GM21737 (cell line): ENCODE measurements around the gene ZNF43.
"Not testable (repeated sequence)": the region's sequence is repeated elsewhere in the genome, so short reads cannot be mapped to it uniquely, and the experiment has no call there.

Experiments used
- ATAC-seq: cut with Tn5 transposase; IDR thresholded peaks from one replicate; pipeline ENCODE4 v1.9.1; 2021; ENCODE audit warnings: mild to moderate bottlenecking, moderate library complexity; ENCODE audit not compliant: unreplicated experiment

ZNF43 gene

GRCh38 chr19:21835810-21836444 lies at the start of gene ZNF43:
Gene ZNF43, minus strand, starts transcription at chr19:21836182. Its CDS starts 144 bp downstream, at chr19:21836038.
- peak; percentile 97 for ATAC-seq

DNA sequence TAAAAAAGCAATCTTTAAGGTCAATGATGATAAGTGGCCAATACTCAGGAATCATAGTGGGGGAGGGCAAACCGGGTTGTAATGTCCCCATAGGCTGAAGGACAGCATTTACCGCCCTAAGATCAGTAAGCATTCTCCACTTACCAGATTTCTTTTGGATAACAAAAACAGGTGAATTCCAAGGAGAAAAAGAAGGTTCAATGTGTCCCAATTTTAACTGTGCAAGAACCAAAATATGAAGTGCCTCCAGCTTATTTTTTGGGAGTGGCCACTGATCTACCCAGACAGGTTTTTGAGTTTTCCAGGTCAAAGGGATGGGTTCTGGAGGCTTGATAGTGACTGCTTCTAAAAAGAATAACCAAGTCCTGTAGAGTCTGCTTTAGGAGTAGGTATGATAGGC lies 49.5 kb upstream of the ZNF43 start:
- not testable (repeated sequence) for ATAC-seq

- not testable (repeated sequence) for ATAC-seq
Measured at GRCh38 chr19:21884786-21885185, 48.8 kb upstream of the ZNF43 start.

DNA sequence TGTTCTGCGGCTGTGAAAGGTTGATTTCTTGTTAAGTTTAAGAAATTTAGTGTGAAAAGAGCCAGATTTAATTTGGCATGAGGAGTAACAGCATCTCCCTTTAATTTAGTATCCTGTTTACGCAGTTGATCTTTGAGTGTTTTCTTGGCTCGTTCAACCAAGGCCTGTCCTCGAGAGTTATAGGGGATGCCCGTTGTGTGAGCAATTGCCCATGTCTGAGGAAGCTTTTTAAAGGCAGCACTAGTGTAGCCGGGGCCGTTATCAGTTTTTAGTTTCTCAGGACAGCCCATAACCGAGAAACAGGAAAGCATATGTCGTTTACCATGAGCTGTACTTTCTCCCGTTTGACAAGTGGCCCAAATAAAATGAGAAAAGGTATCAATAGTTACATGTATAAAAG lies 47.5 kb upstream of the ZNF43 start:
- ATAC-seq, result no peak

- ATAC-seq, result not testable (repeated sequence)
Measured at GRCh38 chr19:21880761-21881160, 44.8 kb upstream of the ZNF43 start.

DNA sequence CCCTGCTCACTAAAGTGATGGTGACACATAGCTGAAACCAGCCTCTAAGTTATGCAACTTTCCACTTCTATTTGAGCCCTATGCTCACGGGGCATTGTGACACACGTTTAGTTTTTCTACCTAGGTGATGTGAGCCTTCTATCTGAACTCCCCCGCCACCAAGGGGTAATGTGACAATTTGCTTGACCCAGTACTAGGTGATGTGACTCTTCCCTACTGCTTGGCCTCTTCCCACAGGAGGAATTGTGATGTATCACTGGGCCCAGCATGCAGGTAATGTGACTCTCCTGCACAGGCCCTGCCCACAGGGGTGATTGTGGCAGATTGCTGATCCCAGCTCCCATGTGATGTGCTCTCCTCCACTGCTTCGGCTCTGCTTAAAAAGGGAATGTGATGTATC lies 42.7 kb upstream of the ZNF43 start:
- ATAC-seq, result no peak

DNA sequence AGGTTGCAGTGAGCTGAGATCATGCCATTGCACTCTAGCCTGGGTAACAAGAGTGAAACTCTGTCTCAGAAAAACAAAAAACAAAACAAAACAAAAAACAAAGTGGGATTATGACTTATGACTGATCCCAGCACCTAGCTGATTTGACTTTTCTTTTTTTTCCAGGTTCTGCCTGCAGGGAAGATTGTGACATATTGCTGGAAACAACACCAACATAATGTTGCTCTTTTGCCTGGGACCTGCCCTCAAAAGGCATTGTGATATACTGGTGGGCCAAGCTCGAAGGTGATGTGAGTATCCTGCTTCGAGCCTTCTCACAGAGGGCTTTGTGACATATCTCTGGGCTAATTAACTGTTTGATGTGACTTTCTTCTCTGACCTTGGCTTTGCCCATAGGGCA lies 42.0 kb upstream of the ZNF43 start:
- no peak for ATAC-seq

- ATAC-seq, result not testable (repeated sequence)
Measured at GRCh38 chr19:21876608-21877007, 40.6 kb upstream of the ZNF43 start.

DNA sequence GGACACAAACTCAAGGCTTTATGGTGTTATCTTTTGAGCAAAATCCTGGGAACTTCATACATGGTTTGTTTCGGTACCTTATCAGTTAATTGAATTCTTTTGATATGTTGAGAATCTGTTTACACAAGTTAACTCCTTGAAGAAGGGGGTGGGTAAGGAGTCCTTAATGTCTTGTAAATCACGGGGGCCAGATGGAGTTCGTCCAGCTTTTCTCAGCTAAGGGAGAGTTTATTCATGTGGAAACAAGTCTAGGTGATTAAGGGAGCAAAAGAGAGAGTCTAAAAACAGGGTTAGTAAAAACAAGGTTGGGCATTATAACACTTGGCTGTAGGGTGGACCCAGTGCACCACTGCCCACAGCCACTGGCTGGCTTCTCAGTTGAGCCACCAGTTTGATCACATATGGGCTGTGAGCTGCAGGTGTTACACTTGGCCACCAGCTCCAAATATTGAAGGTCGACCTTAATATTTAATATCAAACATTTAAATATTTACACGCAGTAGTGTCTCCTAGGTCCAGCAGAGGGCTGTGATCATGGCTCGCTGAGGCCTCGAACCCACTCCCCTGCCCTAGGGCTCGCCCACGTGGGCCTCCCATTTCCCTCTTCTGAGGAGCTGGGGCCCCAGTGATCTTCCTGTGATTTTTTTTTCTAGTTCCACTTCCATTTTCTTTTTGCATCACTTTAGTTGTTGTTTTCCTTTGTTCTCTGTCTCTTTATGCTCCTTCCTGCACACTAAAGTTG lies 21.0 kb upstream of the ZNF43 start:
- no peak for ATAC-seq

DNA sequence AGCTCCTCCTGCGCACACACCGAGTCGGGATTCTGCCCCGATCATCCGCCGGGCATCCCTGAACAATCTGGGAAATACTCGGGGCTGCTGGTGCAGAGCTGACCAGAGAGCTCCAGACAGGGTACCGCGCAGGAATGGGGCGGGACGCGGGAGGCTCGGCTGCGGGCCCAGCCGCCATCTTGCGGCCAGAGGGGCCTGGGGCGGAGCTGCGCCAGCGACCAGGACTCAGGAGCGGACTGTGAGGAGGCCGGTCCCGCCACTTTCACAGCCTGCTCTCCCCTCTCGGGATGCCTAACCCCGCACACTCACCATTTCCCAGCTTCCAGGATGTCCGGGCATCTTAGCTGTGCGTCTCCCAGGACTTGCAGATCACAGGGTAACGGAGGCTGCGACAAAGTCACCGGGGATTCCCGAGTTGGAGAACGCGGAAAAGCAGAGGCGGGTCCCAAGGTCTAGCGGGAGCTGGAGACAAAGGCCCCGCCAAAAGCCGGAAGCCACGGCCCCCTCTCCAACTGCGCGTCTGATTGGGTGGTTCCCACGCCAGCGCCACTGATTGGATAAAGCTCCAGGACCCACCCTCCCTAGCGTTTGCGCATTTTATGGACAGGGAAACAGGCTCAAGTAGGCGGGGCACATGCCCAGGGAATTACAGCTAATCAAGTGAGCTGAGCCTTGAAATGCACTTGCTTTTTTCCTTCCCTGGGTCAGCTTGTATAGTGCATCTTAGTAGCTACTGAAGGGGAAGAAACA lies 15.8 kb upstream of the ZNF43 start:
- ATAC-seq, result peak; percentile 83

GRCh38 chr19:21850656-21851255 lies 14.8 kb upstream of the ZNF43 start:
- ATAC-seq, result no peak

DNA sequence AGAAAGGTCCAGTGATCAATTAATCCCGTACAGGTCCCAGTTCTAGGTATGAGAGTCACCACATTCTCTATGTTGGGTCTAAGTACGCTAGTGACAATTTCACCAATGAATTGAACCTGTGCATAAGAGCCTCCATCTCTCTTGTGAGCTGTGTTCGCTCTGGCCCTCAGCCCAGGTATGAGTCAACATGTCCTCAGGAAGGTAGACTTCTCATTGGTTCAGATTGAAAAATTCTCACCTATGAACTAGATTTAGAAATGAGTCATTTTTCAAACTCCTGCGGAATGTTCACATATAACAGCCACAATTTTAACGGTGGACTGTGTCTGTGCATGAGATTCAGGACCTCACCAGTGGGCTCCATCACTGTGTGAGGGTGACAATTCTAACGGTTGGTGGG lies 12.7 kb upstream of the ZNF43 start:
- ATAC-seq, result no peak

DNA sequence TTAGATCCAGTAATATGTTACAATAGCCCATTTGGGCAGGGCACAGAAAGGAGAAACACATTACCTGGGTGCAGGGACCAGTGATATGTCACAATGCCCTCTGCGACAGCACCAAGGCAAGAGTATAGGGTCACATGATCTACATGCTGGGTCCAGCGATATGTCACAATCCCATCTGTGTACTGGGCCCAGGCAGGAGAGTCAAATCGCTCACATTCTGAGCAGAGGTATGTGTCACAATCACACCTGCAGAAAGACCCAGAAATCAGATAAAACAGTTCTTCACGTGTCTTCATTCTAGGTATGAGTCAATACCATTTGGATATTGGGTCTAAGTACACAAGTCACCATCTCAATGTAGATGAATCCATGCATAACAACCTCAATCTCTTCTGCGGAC lies 7.1 kb upstream of the ZNF43 start:
- no peak for ATAC-seq

DNA sequence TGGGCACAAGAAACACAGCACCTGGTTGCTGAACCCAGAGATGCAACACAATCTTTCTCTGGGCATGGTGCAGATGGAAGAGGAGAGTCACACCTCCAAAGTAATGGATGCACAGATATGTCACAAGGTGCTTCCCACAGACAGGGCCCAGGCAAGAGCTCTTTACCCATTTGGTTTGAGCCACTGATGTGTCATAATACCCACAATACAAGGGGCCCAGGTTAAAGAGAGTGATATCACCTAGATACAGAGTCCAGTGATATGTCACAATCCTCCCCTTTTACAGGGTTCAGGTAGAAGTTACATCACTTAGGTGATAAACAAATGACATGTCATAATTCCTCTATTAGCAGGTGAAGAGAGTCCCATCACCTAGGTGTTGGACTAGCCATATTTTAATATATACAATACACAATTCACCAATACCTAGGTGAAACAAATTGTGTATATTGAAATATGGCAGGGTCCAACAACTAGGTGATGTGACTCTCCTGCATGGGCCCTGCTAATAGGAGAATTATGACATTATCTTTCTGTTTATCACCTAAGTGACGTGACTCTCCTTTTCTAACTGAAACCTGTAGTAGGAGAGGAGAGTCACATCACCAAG lies 5.6 kb upstream of the ZNF43 start:
- ATAC-seq, result no peak

GRCh38 chr19:21841081-21841480 lies 5.1 kb upstream of the ZNF43 start:
- ATAC-seq, result no peak

- no peak for ATAC-seq
Measured at GRCh38 chr19:21839976-21840375, 4.0 kb upstream of the ZNF43 start.

GRCh38 chr19:21838646-21839045 lies 2.7 kb upstream of the ZNF43 start:
- ATAC-seq, result no peak

DNA sequence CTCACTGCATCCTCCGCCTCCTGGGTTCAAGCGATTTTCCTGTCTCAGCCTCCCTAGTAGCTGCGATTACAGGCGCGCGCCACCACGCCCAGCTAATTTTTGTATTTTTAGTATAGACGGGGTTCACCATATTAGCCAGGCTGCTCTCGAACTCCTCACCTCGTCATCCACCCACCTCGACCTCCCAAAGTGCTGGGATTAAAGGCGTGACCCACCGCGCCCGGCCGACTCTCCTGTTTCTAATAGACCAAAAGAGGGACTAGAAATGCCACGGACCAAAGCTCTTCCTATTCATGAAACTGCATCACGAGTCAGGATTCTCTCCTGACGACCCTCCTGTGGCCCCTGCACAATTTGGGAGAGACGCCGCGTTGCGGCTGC lies 563 bp downstream of the ZNF43 start:
- no peak for ATAC-seq

GRCh38 chr19:21833733-21834132 lies 2.2 kb downstream of the ZNF43 start:
- ATAC-seq, result no peak

- ATAC-seq, result no peak
Measured at GRCh38 chr19:21824679-21825078, 11.3 kb downstream of the ZNF43 start.

- no peak for ATAC-seq
Measured at GRCh38 chr19:21823224-21823623, 12.8 kb downstream of the ZNF43 start.
